Cardiac muscle cell (in vitro differentiated cells and primary cell): ENCODE results near the gene MIDN. TPM values are rescaled to one million over a fixed set of nuclear protein-coding genes. Genes with fewer than 3 reads are reported as not detected.

Experiments
- DNase-seq, 2 donors: peaks; one replicate each; pipeline versions ENCODE4 v3.0.0 to v3.0.0-alpha.2; 2010 to 2017; ENCODE audit warnings: low read depth in 1 of 2, low spot score in 1 of 2
- H3K27ac ChIP-seq: fragments of 200-600 bp; sonication (generic); 2 replicates; pipeline ENCODE4 v1.5.1; 2016
- H3K27me3 ChIP-seq: fragments of 200-600 bp; sonication (generic); 2 replicates; pipeline ENCODE4 v1.6.0; 2016; ENCODE audit warnings: control low read depth
- H3K36me3 ChIP-seq: fragments of 200-600 bp; sonication (generic); 2 replicates; pipeline ENCODE4 v1.5.1; 2016; ENCODE audit warnings: control low read depth
- H3K4me1 ChIP-seq: fragments of 200-600 bp; sonication (generic); 2 replicates; pipeline ENCODE4 v1.8.1; 2017; ENCODE audit warnings: low read depth, mild to moderate bottlenecking, mixed run types
- H3K4me3 ChIP-seq: fragments of 200-600 bp; sonication (generic); 2 replicates; pipeline ENCODE4 v1.5.1; 2016; ENCODE audit warnings: mild to moderate bottlenecking
- H3K9me3 ChIP-seq: fragments of 200-600 bp; sonication (generic); 2 replicates; pipeline ENCODE4 v1.5.1; 2017; ENCODE audit warnings: low read depth, mild to moderate bottlenecking, control low read depth
- CTCF ChIP-seq: IDR thresholded peaks from 2 replicates; pipeline ENCODE4 v1.5.1; 2012; ENCODE audit warnings: low read depth, mild to moderate bottlenecking, low read length
- polyA plus RNA-seq: library from polyadenylated mRNA; unstranded; fragments of >200 nt; fragmentation: Nextera tagmentation; extraction: Ambion mirVana; gene quantifications from 2 replicates; pipeline ENCODE4 v1.2.1, GENCODE V29; 2016
- total RNA-seq: library from RNA; depleted of rRNA; stranded (reverse); fragments of >200 nt; gene quantifications from 2 replicates; pipeline ENCODE4 v1.2.3, GENCODE V29; 2016

Gene MIDN
- total and polyA plus RNA-seq, 2 experiments from 2014 or later: 58.1 to 89.2 TPM

- H3K4me1 ChIP-seq: peaks cover 11% of the 10 kb centered on the region
- H3K27ac ChIP-seq: peak overlapping the region; percentile 28
- H3K9me3 ChIP-seq: no peaks in the 10 kb centered on the region
- TF ChIP-seq CTCF: no peak
- H3K27me3 ChIP-seq: no peaks in the 10 kb centered on the region
- peaks cover 44% of the 10 kb centered on the region for H3K36me3 ChIP-seq
- no peak for DNase-seq
- no peak overlapping the region for H3K4me3 ChIP-seq
Measured at GRCh38 chr19:1254530-1255185, 6.3 kb downstream of the MIDN start.

- no peak for DNase-seq
- H3K27ac ChIP-seq: peak overlapping the region; percentile 31
- peaks cover 44% of the 10 kb centered on the region for H3K36me3 ChIP-seq
- peaks cover 14% of the 10 kb centered on the region for H3K4me1 ChIP-seq
- no peaks in the 10 kb centered on the region for H3K9me3 ChIP-seq
- TF ChIP-seq CTCF: no peak
- H3K27me3 ChIP-seq: no peaks in the 10 kb centered on the region
- no peak overlapping the region for H3K4me3 ChIP-seq
Measured at GRCh38 chr19:1255186-1256161, 7.1 kb downstream of the MIDN start.

GRCh38 chr19:1256646-1257474 lies 8.5 kb downstream of the MIDN start:
- H3K4me3 ChIP-seq: no peak overlapping the region
- H3K27me3 ChIP-seq: no peaks in the 10 kb centered on the region
- DNase-seq: no peak
- H3K9me3 ChIP-seq: no peaks in the 10 kb centered on the region
- H3K27ac ChIP-seq: peak overlapping the region; percentile 64
- peaks cover 21% of the 10 kb centered on the region for H3K4me1 ChIP-seq
- no peak for TF ChIP-seq CTCF
- H3K36me3 ChIP-seq: peaks cover 44% of the 10 kb centered on the region

- H3K9me3 ChIP-seq: no peaks in the 10 kb centered on the region
- H3K27ac ChIP-seq: peak overlapping the region; percentile 64
- no peak overlapping the region for H3K4me3 ChIP-seq
- H3K36me3 ChIP-seq: peaks cover 44% of the 10 kb centered on the region
- TF ChIP-seq CTCF: no peak
- no peak for DNase-seq
- no peaks in the 10 kb centered on the region for H3K27me3 ChIP-seq
- peaks cover 21% of the 10 kb centered on the region for H3K4me1 ChIP-seq
Measured at GRCh38 chr19:1257475-1258162, 9.2 kb downstream of the MIDN start.

GRCh38 chr19:1258163-1258492 lies 9.7 kb downstream of the MIDN start:
- no peak overlapping the region for H3K4me3 ChIP-seq
- DNase-seq: no peak
- peaks cover 21% of the 10 kb centered on the region for H3K4me1 ChIP-seq
- peaks cover 44% of the 10 kb centered on the region for H3K36me3 ChIP-seq
- H3K9me3 ChIP-seq: no peaks in the 10 kb centered on the region
- no peaks in the 10 kb centered on the region for H3K27me3 ChIP-seq
- TF ChIP-seq CTCF: no peak
- peak overlapping the region; percentile 64 for H3K27ac ChIP-seq
